ENCODE data around the gene ESYT3. TPM values are rescaled to one million over a fixed set of nuclear protein-coding genes. Genes with fewer than 3 reads are reported as not detected.

The ESYT3 gene
- total and polyA plus RNA-seq, 9 of the 15 experiments (the other 6 are each of a cell fraction or from before 2014, with no cell fraction given) = not detected

GRCh38 chr3:138461246-138461645 is 26.8 kb downstream of the ESYT3 start (continued):
- TF ChIP-seq ZBTB33 (CRISPR knock-in tag; IDR thresholded peaks at IDR 0.05) (no peak), SRSF7 (optimal IDR thresholded peaks at IDR 0.05; ENCODE audit: low read depth, low read length) (no peak), EWSR1 (IDR thresholded peaks at IDR 0.05; ENCODE audit: borderline replicate concordance, low read depth, partially characterized antibody) (no peak), ZBTB1 (CRISPR knock-in tag; IDR thresholded peaks at IDR 0.05; ENCODE audit: borderline replicate concordance, low read depth) (no peak), HMGXB4 (CRISPR knock-in tag; IDR thresholded peaks at IDR 0.05) (no peak), NR0B1 (IDR thresholded peaks at IDR 0.05; ENCODE audit: partially characterized antibody) (no peak), TEAD1 (CRISPR knock-in tag; IDR thresholded peaks at IDR 0.05) (no peak), SREBF2 (CRISPR knock-in tag; IDR thresholded peaks at IDR 0.05) (no peak)

Measured in K562 (cell line).